ENCODE results near the gene SCN4B. TPM values are rescaled to one million over a fixed set of nuclear protein-coding genes. Genes with fewer than 3 reads are reported as not detected.

SCN4B gene
- total RNA-seq, 2 donors from 2014 or later, result 0.33 to 1.6 TPM

DNA sequence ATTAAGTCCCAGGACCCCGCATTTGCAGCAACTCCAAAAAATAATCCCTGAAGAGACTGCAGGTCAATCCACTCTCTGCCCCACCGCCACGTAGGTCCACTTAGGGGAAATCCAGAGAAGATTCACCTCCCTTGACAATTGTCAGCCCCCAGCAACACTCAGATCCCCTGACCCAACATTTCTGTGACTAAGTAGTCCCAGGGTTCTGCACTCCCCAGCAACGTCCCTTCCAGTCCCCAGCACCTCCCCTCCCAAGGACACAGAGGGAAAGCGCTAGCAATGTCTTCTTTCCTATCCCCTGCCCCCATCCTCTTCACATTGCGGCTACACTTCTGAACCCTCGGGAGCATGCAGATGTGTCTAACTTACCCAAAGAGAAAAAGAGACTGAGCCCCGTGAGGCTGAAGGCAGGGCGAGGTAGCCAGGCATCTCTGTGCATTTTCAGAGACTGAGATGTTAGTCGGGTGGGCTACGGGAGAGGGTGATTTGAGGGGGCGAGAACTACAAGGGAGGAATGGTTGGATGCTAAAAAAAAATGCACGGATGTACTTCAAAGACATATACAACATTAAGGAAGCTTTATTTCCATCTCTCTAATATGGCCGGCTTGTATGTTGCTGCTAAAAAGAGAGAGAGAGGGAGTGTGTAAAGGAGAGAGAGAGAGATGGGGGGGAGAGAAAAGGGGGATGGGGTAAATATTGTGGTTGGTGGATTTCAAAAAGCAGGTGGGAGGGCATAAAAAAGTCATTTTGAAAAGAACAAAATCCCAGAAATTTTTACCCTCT lies 23.6 kb upstream of the SCN4B start, which contains the start of gene SCN2B:
SCN2B (minus strand) TSS at position 647 of the 785 bp plus-strand sequence; CDS start at position 439, 208 bp downstream.
- WGBS, 2 donors, result 39 to 47% methylated on average over 13 to 14 of the region's 14 CpGs
- no peak within 1 kb of the TSS for H3K4me3 ChIP-seq
- H3K9me3 ChIP-seq, result no peaks in the 10 kb centered on the region
- peaks cover 7% of the 10 kb centered on the region for H3K4me1 ChIP-seq
- ATAC-seq (no peak), DNase-seq (no peak)
- no peaks in the 10 kb centered on the region for H3K36me3 ChIP-seq (replicated peaks in 1 of 2; ENCODE audit: insufficient read depth in 1 of 2, low read depth in 2 of 2)
- intact Hi-C loops (cut with DNase I), result no loop called here
- H3K27ac ChIP-seq, result peak within 1 kb of the TSS in 3 of 4 donors; percentile 15 to 33 (median 30)
- TF ChIP-seq, protein P1, sequence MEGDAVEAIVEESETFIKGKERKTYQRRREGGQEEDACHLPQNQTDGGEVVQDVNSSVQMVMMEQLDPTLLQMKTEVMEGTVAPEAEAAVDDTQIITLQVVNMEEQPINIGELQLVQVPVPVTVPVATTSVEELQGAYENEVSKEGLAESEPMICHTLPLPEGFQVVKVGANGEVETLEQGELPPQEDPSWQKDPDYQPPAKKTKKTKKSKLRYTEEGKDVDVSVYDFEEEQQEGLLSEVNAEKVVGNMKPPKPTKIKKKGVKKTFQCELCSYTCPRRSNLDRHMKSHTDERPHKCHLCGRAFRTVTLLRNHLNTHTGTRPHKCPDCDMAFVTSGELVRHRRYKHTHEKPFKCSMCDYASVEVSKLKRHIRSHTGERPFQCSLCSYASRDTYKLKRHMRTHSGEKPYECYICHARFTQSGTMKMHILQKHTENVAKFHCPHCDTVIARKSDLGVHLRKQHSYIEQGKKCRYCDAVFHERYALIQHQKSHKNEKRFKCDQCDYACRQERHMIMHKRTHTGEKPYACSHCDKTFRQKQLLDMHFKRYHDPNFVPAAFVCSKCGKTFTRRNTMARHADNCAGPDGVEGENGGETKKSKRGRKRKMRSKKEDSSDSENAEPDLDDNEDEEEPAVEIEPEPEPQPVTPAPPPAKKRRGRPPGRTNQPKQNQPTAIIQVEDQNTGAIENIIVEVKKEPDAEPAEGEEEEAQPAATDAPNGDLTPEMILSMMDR (IDR thresholded peaks at IDR 0.05), result no peak
- no peak for TF ChIP-seq POLR2A (IDR thresholded peaks at IDR 0.05)
- no peaks in the 10 kb centered on the region for H3K27me3 ChIP-seq

DNA sequence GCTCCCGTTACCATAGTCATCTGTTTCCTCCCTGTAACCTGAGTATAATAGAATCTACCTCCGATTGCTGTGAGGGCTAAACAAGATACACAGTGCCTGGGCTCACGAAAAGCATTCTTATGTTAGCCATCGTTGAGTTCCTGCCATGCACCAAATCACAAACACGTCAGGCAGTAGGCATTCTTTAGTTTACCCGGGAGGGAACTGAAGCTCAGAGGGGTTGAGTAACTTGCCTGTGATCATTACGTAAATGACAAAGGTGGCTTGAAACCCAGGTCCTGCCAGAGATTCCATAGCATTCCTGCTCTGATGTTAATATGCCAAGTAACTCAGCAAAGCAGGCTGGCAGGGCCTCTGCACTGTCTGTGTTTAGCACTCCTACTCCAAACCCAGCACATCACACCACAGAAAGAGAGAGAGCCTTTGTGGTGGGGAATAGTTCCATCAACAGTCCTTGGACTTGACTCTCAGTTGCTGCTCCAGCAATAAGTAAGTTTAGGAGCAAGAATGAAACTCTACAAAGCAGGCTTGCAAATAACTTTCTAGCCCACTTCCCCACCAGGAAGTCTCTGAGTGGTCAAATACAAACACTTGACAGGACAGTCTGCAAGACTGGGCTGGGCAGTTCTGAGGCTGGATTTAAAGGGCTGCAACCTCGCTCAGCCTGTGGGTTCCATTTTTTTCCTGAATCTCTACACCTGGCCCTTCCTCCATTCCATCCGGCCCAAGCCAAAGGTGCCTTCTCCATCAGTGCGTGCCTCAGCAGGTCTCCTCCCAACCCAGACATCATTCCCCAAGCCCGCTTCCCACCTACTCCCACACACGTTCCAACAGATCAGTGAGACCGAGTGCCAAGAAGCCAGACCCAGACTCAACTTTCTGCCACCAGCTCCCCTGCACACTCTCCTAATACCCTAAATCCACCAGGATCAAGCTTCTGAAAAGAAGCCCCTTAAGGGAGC lies 22.7 kb upstream of the SCN4B start:
- H3K4me1 ChIP-seq, result peaks cover 7% of the 10 kb centered on the region
- H3K27me3 ChIP-seq, result no peaks in the 10 kb centered on the region
- no peak overlapping the region for H3K4me3 ChIP-seq
- peak overlapping the region in 3 of 4 donors; percentile 15 to 33 (median 30) for H3K27ac ChIP-seq
- 53 to 57% methylated on average over 13 of the region's 13 CpGs for WGBS, 2 donors
- H3K9me3 ChIP-seq, result no peaks in the 10 kb centered on the region
- H3K36me3 ChIP-seq (replicated peaks in 1 of 2; ENCODE audit: insufficient read depth in 1 of 2, low read depth in 2 of 2), result no peaks in the 10 kb centered on the region
- no peak for TF ChIP-seq POLR2A (IDR thresholded peaks at IDR 0.05)
- TF ChIP-seq, protein P1 (IDR thresholded peaks at IDR 0.05), result no peak
- DNase-seq (no peak), ATAC-seq (peak; percentile 47)
- intact Hi-C loops (cut with DNase I), result no loop called here

DNA sequence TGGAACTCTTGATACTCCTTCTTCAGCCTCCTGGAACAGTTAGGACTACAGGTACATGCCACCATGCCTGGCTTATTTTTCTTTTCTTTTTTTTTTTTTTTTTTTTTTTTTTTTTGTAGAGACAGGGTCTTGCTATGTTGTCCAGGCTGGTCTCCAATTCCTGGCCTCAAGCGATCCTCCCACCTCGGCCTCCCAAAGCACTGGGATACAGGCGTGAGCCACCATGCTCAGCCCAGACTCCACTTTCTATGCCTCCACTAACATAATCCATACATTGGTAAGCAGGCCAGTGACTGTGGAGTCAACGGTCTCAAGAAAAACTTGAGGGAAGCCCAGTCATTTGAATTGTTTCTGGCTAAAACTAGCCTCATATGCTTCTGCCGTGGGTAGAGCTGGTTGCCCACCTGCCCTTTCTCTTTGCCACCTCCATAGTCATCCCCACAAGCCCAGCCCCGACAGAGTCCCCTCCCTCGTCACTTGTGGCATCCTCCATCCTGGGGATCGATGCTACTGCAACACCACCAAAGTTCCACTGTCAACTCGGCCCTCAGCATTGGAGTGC lies 21.5 kb upstream of the SCN4B start:
- peaks cover 7% of the 10 kb centered on the region for H3K4me1 ChIP-seq
- H3K27me3 ChIP-seq, result no peaks in the 10 kb centered on the region
- intact Hi-C loops (cut with DNase I), result no loop called here
- no peak overlapping the region for H3K4me3 ChIP-seq
- no peaks in the 10 kb centered on the region for H3K36me3 ChIP-seq (replicated peaks in 1 of 2; ENCODE audit: insufficient read depth in 1 of 2, low read depth in 2 of 2)
- TF ChIP-seq, protein P1 (IDR thresholded peaks at IDR 0.05), result no peak
- TF ChIP-seq POLR2A (IDR thresholded peaks at IDR 0.05), result no peak
- ATAC-seq (no peak), DNase-seq (no peak)
- H3K27ac ChIP-seq, result no peak overlapping the region
- H3K9me3 ChIP-seq, result no peaks in the 10 kb centered on the region
- WGBS, 2 donors, result 76 to 78% methylated on average over 9 of the region's 9 CpGs

DNA sequence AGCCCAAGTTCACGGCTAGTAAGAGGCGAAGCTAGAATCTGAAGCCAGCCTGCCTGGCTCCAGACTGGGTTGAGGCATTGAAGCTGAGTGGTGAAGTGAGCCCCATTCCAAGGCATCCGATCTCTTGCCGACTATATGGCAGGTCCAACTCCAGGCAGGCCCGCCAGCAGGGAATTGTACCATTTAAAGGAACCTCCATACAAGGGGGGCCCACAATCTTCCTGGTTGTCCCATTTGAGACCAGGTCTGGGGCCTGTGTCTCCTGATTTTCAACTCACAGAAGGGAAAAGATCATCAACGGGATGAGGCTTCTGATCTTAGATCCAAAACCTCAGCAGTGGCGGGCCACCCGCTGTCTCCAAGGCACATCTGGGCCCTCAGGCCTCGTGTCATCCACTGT lies 19.7 kb upstream of the SCN4B start:
- no peaks in the 10 kb centered on the region for H3K9me3 ChIP-seq
- DNase-seq, result no peak
- H3K4me3 ChIP-seq, result no peak overlapping the region
- H3K27ac ChIP-seq, result no peak overlapping the region
- TF ChIP-seq POLR2A (IDR thresholded peaks at IDR 0.05), result no peak
- TF ChIP-seq, protein P1 (IDR thresholded peaks at IDR 0.05), result no peak
- 82 to 95% methylated on average over 6 to 9 of the region's 9 CpGs for WGBS, 2 donors
- no peaks in the 10 kb centered on the region for H3K27me3 ChIP-seq
- H3K36me3 ChIP-seq (replicated peaks in 1 of 2; ENCODE audit: insufficient read depth in 1 of 2, low read depth in 2 of 2), result no peaks in the 10 kb centered on the region
- no peak for ATAC-seq
- intact Hi-C loops (cut with DNase I), result no loop called here
- peaks cover 7% of the 10 kb centered on the region for H3K4me1 ChIP-seq
